GM18498 (cell line): ENCODE data around the gene FAM222A.

ENCODE experiments used
- ATAC-seq: cut with Tn5 transposase; IDR thresholded peaks from one replicate; pipeline ENCODE4 v1.9.1; 2021; ENCODE audit warnings: mild to moderate bottlenecking, moderate library complexity; ENCODE audit not compliant: unreplicated experiment

Gene FAM222A

DNA sequence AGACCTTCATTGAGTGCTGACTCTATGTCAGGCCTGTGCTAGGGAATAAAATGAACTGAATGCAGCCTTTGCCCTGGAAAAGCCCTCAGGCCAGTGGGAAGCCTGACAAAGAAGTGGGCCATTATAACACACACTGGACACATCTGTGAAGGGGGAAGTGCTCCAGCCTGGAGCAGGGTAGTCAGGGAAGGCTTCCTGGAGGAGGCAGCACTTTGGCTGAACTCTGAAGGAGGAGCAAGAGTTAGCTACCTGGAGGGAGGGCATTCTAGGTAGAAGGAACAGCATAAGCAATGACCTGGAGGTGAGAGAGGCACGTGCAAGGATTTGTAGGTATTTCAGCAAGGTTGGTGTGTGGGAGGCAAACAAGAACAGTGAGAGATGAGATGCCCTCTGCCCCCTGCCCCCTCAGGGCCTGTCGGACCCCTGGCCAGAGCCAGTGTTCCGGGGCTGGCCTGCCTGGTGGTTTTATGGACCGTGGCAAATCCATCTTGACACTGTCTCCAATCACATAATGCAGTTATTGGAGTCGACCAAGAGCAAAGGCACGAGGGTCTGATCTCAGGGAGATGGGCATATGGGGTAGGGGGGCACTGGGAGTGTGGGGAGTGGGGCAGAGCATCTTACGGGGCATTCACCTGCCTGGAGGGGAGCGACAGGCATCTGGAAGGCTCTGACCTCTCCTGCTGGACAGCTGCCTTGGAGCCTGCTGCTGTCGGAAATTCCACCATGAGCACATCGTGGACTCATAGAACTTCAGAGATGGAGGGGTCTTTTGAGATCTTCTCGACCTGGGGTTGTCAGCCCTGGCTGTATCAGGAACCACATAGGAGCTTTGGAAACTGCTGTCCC, 2.7 kb upstream of the FAM222A start:
- no peak for ATAC-seq

DNA sequence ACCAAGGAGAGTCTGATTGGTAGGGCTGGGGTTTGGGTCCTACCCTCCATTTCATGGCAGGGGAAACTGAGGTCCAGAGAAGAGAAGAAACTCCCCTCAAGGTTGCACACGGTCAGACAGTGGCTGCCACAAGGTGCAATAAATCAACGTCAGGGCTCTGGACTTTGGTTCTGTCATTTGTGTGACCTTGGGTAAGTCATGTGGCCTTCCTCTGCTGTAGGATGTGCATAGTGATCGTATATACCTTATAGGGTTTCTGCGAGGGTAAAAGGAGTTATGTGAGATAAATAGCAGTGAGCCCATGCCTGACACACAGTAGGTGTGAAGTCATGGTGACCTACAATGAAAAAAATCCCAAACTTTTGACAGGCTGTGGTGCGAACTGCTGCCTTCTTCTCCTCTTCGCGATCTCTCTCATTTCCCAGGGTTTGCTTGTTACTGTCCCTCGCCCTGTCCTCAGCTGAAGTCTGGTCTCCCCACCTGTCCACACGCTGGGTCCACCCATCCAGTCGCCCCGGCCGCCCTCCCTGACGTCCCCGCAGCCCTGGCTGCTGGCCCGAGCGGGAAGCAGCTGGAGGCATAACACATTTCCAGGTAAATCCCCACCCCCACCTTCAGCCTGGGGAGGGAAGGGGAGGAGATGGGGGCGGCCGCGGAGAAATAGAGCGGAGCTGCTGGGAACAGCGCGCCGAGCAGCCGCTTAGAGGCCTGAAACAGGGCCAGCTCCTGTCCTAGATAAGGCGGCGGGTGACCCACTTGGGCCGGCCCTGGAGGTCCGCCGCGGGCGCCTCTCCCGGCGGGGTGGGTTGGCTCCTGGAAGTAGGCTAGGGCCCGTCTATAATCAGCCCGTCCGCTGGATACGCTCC, 1.8 kb upstream of the FAM222A start:
- ATAC-seq, result no peak

DNA sequence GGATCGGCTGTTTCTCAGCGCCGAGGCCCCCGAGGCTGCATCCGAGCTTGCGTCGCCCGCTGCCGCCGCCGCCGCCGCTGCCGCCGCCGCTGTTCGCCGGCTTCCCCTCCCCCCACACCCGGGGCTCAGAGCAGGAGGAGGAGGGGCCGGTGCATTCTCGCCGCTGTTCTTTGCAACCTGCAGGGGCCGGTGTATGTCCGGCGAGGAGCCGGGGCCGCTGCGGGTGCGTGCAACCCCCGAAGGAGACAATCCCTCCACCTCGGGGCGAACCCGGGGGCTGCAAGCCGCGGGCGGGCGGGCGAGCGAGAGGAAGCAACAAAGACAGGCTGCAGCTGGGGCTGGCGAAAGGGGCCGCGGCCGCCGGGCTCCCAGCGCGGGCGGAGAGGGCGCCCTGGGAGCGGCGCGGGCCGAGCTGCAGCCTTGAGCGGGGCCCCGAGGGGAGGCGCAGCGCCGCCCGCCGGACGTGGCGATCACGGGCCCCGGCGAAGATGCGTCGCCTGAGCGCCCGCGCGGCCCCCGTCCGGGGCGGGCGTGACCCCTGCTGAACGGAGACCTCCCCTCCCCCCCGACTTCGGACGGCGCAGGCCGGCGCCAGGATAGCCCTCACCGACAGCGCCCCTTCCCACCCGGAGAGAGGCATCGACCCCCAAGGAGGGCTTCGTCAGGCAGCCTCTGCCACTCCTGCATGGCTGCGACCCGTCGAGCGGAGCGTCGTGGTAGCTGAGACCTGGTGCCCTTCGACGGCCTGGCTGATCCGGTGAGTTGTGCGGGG, 702 bp downstream of the FAM222A start:
- ATAC-seq, result peak; percentile 25

DNA sequence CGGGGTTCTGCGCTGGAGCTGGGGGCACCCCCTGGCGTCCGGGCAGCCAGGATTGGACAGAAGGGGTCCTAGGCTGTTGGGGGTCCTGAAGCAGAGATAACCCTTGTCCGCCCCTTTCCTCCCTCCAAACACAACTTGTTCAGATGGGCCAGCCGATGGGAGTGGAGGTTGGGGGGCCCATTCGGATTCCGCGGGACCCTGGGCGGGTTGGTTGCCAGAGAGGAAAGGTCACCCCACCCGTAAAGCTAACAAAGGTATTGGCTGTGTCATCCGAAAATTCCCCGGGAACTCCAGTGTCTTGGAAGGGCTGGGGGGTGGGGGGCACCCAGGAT, 1.3 kb downstream of the FAM222A start:
- ATAC-seq, result no peak

DNA sequence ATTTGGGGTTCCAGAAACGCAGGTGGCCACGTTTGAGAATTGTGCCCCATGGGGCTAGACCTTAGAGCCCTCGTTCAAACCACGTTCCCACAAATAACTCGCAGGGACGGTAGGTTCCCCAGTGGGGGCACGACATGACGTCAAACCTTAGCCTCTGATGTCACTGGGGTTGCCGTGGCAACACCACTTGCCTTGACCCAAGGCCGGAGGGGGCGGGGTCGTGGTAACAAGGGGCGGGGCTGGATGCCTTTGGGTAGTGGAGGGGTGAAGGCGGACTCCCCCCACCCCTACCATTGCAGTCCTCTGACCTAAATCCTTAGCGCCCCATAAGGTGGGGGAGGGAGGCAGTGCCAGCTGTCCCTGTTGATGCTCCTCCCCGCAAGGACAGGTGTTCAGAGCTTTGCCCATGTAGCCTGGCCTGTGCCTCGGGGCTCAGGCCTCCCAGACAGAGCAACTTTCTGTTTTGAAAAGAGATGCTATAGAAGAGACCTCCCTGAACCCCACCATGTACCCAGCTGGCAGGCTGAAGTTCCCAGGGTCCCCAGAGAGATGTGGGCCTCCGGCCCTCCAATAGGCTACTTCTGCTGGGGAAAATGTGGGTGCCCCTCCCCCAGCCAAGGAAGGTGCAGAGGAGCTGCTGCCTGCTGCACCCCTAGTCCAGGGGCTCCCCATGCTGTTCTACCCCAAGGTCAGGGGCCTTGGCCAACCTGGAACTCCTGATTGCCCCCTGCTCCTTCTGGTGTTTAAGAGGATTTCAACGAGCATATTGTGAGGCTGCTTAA, 1.9 kb downstream of the FAM222A start:
- ATAC-seq, result no peak

DNA sequence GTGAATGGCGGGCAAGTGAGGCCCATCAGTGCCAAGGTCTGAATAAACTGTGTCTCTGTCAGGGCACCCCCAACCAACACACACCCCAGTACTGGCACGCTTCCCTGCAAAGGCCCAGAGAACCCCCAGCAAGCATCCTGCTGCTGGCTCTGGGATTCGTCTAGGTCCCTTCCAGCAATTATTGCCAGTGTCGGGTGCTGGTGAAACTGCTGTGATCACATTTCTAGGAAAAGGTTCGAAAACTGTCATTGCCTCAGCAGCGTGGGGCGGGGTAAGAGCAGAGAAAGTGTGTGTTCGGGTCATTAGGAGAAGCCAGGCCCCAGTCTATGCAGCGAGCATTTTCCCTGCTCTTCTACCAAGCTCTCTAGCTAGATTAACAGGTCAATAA, 2.5 kb downstream of the FAM222A start:
- no peak for ATAC-seq

DNA sequence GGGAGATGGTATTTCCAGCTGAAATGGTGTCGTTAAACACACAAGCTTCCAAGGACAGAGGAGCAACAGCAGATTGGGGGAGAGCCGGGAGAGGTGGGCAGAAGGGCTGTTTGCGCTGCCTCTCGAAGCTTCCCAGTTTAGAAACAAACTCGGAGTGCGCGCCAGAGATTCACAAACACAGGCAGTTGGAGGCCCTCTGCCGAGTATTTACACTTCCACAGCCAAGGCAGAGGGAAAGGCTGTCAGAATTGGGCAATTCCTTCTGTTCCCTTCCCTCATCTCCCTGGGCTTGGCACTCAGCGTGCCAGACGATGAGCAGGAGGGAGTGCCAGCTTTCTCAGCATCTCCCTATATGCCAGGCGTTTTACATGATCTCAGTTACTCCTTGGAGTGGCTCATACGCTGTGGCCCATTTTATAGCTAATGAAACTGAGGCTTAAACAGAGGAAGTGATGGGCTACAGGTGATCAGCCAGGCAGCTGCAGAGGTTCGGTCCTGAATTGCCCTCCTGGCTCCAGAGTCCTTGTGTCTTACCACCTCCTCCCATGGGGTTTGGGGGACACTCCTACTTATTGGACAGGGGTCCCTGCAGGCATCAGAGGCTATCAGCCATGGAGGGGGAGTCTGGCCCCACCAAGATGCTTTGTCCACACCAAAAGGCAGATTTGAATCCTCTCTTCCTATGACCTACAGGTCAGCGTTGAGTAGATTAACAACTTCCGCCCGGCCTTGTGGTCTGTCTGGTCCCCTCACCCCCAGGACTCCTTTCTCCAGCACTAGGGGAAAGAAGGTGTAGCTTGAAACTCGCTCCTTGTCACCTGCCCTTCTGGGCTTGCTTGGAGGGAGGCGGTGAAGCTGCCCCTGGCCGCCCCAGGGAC, 3.1 kb downstream of the FAM222A start:
- no peak for ATAC-seq

DNA sequence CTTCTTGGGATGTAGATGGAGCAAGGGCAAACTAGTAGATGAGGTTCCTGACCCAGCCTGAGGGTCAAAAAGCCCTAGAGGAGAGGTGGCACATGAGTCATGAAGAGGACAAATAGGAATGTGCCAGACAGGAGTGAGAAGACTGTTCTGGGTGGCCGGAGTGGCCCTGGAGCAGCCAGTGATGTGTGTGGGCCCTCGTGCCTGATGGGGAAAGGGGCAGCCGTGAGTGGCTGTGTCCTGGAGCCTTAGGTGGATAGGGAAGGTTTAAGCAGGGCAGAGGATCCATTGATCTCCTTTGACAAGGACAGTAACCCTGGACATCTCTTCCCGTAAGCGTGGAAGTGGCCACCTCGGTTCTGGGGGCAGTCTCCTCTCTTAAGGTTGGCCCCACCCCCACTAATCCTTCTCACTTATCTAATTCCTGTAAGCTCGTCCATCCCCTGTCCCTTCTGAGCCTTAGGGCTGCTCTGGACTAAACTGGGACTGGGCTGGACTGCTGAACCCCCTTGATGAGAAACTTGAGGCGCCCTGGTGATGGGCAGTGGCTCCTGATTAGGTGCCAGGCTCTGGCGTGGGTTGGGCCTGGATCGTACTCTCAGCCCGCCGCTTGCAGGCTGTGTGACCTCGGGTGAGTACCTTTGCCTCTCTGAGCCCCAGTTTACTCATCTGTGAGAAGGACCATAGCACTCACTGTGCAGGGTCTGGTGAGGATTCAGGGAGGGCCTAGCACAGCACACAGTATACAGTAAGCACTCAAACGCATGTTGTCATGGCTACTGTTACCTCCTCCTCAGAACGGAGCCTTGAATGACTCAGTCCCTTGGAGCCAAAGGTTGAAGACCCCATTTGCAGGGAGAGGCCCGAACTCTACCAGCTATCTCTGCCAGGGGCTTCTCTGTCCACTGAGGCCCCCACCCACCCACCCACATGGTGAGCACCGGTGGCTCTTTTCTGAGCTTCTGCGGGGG, 4.0 kb downstream of the FAM222A start:
- ATAC-seq, result no peak

DNA sequence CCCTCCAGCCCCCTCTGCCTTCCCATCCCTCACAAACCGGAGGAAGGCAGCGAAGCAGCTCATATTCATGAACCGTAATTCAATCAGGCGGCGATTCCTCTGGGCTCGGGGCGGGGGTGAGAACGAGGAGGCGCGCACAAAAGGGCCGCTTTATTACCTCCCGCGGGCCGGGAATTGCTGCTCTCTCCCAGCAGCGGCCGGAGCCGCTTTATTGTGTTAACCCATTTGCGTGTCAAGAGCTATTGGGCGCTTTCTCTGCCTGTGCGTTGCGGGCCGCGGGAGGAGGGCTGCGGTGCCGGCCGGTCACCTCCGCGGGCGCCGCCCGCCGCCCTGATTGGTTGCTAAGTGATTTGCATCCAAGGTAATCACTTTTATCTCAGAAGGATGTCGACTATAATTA, 4.8 kb downstream of the FAM222A start:
- no peak for ATAC-seq

DNA sequence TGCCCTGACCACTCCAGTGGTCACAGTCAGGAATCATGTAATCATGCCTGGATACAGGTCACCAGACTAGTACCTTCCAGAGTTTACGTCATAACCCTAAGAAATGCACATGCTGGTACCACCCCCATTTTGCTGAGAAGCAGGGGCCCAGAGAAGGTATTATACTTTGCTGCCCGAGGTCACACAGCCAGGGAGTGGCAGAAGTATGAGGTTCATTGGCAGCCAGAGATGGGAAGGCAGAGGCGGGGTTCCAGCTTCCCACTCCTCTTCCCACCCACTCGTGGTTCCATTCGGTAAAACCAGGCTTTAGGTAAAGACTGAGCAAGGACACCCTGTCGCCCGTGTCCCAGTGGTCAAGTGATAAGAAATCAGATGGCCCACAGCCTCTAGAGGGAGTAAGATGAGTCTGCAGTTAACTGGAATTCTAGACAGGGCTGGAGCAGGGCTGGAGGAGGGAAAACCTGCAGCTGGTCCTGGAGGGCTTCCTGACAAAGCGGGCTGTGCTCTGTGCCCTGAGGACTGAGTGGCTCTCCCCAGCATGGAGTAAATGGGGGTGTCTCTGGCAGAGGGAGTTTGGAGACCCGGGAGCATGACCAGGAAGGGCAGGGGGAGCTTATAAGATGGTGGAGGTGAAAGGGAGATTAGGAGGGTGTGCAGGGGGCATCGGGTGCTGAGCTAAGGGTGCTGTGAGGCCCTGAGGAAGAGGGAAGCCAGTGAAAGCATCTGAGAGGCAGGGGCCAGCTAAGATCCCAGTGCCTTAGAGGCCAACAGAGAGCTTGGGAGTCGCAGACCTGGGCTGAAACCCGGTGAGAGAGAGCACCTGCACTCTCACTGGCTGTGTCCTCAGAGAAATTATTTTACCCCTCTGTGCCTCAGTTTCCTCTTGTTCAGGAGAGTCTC, 5.7 kb downstream of the FAM222A start:
- no peak for ATAC-seq

DNA sequence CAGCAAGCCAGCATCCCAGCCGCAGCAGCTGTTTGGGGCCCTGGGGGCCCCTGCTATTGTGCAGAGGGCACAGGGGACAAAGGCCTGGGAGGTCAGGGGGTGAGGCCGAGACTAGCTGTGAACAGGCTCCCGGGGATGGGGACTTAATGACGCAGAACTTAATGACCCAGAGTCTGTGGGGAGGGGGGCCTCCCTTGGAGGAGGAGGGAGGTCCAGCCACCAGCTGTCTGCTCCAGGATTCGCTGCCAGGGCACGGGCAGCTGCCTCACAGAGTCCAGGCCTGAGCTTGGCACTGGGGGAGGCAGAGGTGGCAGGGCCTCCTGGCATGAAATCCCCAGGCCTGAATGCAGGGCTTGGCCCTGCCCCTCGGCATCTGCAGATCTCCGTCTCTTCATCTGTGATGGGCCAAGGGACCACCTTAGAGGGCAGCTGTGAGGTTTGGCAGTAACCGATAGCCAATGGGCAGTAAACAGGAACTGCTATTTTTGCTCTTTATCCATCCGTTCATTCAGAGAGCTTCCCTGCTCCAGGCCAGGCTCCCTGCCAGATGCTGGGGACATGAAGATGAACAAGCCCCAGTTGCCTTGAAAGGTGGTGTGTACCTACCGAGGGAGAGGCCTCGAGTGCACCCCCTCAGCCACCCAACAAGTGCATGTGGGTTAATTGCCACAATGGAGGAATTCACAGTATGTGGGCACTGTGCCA, 6.7 kb downstream of the FAM222A start:
- no peak for ATAC-seq

DNA sequence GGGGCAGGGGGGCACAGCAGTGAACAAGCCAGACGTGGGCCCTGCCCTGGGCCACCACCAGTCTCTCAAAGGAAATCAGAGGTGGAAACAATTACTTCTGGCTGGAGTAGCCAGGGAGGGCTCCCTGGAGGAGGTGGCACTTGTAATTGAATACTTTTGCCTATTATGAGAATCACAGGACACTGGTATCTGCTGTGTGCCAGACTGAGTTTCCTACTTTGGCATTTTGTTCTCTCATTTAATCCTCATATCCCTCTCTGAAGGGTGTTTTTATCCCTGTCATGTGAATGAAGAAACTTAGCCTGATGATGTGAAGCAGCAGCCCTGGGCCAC, 7.2 kb downstream of the FAM222A start:
- no peak for ATAC-seq

DNA sequence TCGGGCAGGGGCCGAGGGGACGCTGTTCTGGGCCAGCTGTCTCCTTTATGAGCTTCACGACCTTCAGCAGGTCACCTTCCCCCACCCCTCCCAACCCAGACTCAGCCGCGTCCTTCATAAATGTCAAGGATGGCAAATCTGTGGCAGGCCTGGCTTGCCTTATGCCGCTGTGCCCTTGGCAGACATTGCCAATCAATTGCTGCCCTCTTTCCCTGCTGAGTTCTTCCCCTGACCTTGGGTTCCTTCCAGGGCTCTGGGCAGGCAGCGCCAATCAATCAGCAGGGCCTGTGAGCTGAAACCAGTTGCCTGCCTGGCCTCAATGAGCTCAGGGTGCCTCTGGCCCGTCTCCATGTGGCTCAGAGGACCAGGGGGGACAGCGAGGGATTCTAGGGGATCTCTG, 7.7 kb downstream of the FAM222A start:
- no peak for ATAC-seq

DNA sequence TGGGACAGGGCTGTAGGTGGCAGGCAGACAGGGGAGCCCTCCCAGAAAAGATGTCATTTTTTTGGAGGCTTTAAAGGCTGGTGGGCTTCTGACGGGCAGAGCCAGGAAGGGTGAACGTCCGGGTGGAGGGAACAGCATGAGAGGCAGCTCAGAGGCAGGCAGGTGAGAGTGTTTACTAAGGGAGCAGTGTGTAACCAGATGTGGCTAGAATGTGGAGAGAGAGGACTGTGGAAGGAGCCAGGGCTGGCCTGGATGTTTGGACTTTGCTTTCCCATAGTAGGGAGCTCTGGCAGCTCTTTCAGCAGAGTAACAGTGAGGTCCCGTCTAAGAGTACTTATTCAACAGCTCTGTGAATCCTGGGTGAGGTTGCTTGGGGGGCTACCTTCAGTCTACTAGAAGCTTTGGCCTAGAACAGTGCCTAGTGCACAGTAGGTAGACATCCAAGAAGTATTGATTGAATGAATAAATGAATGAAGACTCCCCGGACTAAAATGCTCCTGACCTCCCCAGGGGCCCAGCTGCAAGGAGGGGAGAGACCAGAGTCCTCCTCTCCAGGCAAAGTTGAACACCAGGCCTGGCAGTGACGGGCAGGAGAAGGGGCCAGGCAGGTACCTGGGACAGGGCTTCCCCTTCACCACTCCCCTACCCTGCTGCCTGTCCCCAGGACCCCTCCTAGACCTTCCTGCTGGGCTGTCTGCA, 8.5 kb downstream of the FAM222A start:
- ATAC-seq, result no peak

DNA sequence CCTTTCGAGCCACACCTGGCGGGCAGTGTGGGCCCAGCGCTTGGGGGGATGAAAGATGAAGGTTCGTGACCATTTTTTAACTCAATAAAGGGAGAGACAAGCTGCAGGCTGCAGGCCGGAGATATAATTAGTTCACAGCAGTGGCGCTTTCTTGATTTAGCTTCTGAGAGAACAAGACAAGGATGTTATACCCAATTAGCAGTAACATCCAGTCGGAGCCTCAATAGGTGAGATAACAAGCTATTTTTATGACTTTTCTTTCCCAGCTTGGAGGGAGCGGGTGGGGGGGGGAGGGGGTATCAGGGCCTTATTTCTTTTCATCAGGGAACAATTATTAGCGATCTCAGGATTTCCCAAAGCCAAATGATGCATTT, 9.1 kb downstream of the FAM222A start:
- no peak for ATAC-seq

DNA sequence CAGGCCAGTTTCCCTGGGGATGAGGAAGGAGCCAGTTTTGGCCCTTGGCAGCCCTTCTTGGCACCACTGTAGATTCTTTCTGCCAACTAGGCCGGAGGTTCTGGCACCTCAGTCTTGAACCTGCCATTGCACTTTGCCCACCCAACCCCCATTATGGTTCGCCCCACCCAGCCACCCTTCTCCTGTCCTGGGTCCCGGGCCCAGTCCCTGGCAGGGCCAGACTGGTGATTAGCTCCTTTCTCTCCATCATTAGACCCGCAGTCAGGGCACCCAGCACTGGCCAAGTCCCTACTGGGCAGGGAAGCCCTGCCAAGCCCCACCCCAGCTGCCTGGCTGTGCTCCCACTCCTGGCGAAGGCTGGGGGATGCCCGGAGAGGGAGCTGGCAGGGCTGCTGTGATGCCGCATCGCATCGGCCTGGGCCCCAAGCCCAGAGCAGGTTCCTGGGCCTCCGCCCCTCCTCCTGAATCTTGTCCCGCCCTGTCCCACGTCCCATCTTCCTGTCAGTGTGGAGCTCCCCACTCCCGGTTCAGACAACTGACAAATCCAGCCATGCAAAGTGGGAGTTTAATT, 9.8 kb downstream of the FAM222A start:
- no peak for ATAC-seq
